Mesendoderm (in vitro differentiated cells): Measurements from ENCODE around the gene TMC3.

Experiments used
- DNase-seq: peaks from one replicate; pipeline ENCODE4 v3.0.0; 2013
- H2AK5ac ChIP-seq: 2 replicates; pipeline ENCODE4 v1.6.1; 2013; ENCODE audit warnings: low read length, inconsistent platforms
- H2BK120ac ChIP-seq: 2 replicates; pipeline ENCODE4 v1.6.1; 2013; ENCODE audit warnings: low read depth, mild to moderate bottlenecking, low read length, moderate library complexity, mixed read lengths
- H2BK15ac ChIP-seq: replicated peaks from 2 replicates; pipeline ENCODE4 v1.6.1; 2013; ENCODE audit warnings: low read depth, mild to moderate bottlenecking, moderate library complexity
- H2BK5ac ChIP-seq: 2 replicates; pipeline ENCODE4 v1.6.1; 2013; ENCODE audit warnings: low read length, inconsistent platforms
- H3K18ac ChIP-seq: 2 replicates; pipeline ENCODE4 v1.6.1; 2013; ENCODE audit warnings: mild to moderate bottlenecking, low read length, mixed read lengths
- H3K23ac ChIP-seq: one replicate; pipeline ENCODE4 v1.6.1; 2013; ENCODE audit warnings: low read length
- H3K27ac ChIP-seq: 2 replicates; pipeline ENCODE4 v1.5.1; 2013; ENCODE audit warnings: low read depth, mild to moderate bottlenecking, inconsistent platforms, low read length, moderate library complexity
- H3K27me3 ChIP-seq: 2 replicates; pipeline ENCODE4 v1.6.1; 2013; ENCODE audit warnings: low read length, control low read depth, mild to moderate bottlenecking, inconsistent platforms; ENCODE audit not compliant: insufficient read depth, poor library complexity
- H3K36me3 ChIP-seq: 2 replicates; pipeline ENCODE4 v1.6.1; 2013; ENCODE audit warnings: low read length, inconsistent platforms; ENCODE audit not compliant: control insufficient read depth, insufficient read depth
- H3K4ac ChIP-seq: one replicate; pipeline ENCODE4 v1.6.1; 2013; ENCODE audit warnings: low read depth, mild to moderate bottlenecking, low read length, moderate library complexity
- H3K4me1 ChIP-seq: 2 replicates; pipeline ENCODE4 v1.6.1; 2013; ENCODE audit warnings: low read depth, low read length, inconsistent platforms; ENCODE audit not compliant: control insufficient read depth
- H3K4me2 ChIP-seq: 2 replicates; pipeline ENCODE4 v1.6.1; 2013; ENCODE audit warnings: low read length
- H3K4me3 ChIP-seq: 2 replicates; pipeline ENCODE4 v1.5.1; 2013; ENCODE audit warnings: mild to moderate bottlenecking, low read length
- H3K56ac ChIP-seq: one replicate; pipeline ENCODE4 v1.6.1; 2013; ENCODE audit warnings: low read length
- H3K79me1 ChIP-seq: 2 replicates; pipeline ENCODE4 v1.6.1; 2013; ENCODE audit warnings: low read length, inconsistent platforms
- H3K79me2 ChIP-seq: 2 replicates; pipeline ENCODE4 v1.6.1; 2013; ENCODE audit warnings: mild to moderate bottlenecking, low read length; ENCODE audit not compliant: control insufficient read depth, insufficient read depth
- H3K9ac ChIP-seq: 2 replicates; pipeline ENCODE4 v1.6.1; 2013; ENCODE audit warnings: low read length, inconsistent platforms
- H4K5ac ChIP-seq: one replicate; pipeline ENCODE4 v1.6.1; 2013; ENCODE audit warnings: low read length
- H4K8ac ChIP-seq: one replicate; pipeline ENCODE4 v1.6.1; 2013; ENCODE audit warnings: low read depth, mild to moderate bottlenecking, control low read depth, low read length, moderate library complexity
- WGBS: extraction: QIAGEN DNeasy Blood & Tissue Kit; methylation state at CpG from one replicate; pipeline ENCODE4 v1.1.7; 2013; ENCODE audit warnings: low lambda C conversion rate, missing lambda C conversion rate; ENCODE audit not compliant: insufficient coverage; ENCODE audit errors: extremely low coverage; 5-methylcytosine and 5-hydroxymethylcytosine counted together

TMC3 gene

DNA sequence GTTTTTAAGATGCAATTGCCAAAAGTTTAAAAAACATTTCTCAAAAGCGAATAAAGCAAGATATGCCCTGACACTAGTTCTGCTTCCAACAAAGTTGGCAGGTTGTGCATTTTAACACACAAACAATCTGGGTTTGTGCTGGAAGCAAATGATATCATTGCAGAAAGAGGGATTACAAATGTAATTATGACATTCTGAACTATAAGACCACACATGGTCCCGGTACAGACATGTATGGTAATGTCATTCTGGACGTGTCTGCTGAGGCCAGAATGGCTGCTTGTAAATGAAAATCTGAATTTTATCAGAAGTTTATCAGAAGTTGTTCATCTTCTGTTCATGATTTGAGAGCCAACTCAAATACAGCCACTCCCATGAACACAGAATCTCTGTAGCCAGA, 10.7 kb downstream of the TMC3 start:
- Histone ChIP-seq H3K27me3 (no peaks in the 10 kb centered on the region), H4K8ac (no peak overlapping the region), H3K4ac (no peak overlapping the region), H3K36me3 (no peaks in the 10 kb centered on the region), H2BK5ac (no peak overlapping the region), H2BK15ac (no peak overlapping the region), H3K79me1 (no peaks in the 10 kb centered on the region), H2BK120ac (no peak overlapping the region), H3K27ac (no peak overlapping the region), H3K56ac (no peak overlapping the region), H4K5ac (no peak overlapping the region), H3K9ac (no peak overlapping the region), H3K18ac (no peak overlapping the region), H3K4me3 (no peak overlapping the region), H3K23ac (no peak overlapping the region), H2AK5ac (no peak overlapping the region), H3K79me2 (no peaks in the 10 kb centered on the region), H3K4me2 (no peak overlapping the region), H3K4me1 (no peaks in the 10 kb centered on the region)
- no CpG with 5 or more reads among the region's 3 CpGs for WGBS
- no peak for DNase-seq

DNA sequence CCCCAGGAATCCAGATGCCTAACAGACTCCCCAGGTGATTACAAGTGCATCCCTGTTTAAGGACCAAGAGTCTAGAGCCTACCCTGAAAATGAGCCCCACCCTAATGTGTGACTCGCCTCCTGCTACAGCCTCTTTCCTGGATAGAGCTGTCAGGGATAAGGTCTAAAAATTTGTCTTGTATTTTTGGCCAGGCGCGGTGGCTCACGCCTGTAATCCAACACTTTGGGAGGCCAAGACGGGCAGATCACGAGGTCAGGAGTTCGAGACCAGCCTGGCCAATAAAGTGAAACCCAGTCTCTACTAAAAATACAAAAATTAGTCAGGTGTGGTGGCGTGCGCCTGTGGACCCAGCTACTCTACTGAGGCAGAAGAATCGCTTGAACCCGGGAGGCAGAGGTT, 11.2 kb downstream of the TMC3 start:
- DNase-seq = no peak
- H3K18ac ChIP-seq = no peak overlapping the region
- H2BK120ac ChIP-seq = no peak overlapping the region
- no peak overlapping the region for H3K4me2 ChIP-seq
- H3K27me3 ChIP-seq = no peaks in the 10 kb centered on the region
- H2AK5ac ChIP-seq = no peak overlapping the region
- no peak overlapping the region for H3K4me3 ChIP-seq
- H3K27ac ChIP-seq = no peak overlapping the region
- H3K9ac ChIP-seq = no peak overlapping the region
- H3K4me1 ChIP-seq = no peaks in the 10 kb centered on the region
- H2BK5ac ChIP-seq = no peak overlapping the region
- H3K79me2 ChIP-seq = no peaks in the 10 kb centered on the region
- WGBS = no CpG with 5 or more reads among the region's 11 CpGs
- no peak overlapping the region for H4K8ac ChIP-seq
- H3K56ac ChIP-seq = no peak overlapping the region
- no peaks in the 10 kb centered on the region for H3K79me1 ChIP-seq
- H3K4ac ChIP-seq = no peak overlapping the region
- no peak overlapping the region for H4K5ac ChIP-seq
- H2BK15ac ChIP-seq = no peak overlapping the region
- H3K23ac ChIP-seq = no peak overlapping the region
- no peaks in the 10 kb centered on the region for H3K36me3 ChIP-seq

DNA sequence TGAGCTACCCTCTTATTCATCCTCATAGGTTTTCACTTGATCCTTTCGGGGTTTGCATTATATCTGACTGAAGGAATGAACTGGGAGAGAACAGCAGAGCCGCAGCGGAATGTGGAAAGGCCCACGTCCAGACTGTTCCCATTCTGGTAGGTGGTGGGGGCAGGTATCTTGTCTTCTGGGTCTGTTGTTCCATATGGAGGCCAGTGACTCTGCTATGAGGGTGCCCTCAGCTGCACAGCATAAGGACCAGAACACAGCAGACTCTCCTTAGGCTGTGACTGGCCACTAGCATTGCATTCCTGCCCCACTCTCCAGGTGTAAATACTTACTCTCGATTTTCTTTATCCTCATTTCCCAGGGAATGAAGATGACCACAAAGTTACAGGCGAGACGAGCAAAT, 12.1 kb downstream of the TMC3 start:
- Histone ChIP-seq H3K79me1 (no peaks in the 10 kb centered on the region), H3K4me1 (no peaks in the 10 kb centered on the region), H3K4me2 (no peak overlapping the region), H3K56ac (no peak overlapping the region), H2BK120ac (no peak overlapping the region), H3K9ac (no peak overlapping the region), H3K18ac (no peak overlapping the region), H3K4ac (no peak overlapping the region), H4K8ac (no peak overlapping the region), H4K5ac (no peak overlapping the region), H2BK5ac (no peak overlapping the region), H3K36me3 (no peaks in the 10 kb centered on the region), H2BK15ac (no peak overlapping the region), H3K4me3 (no peak overlapping the region), H3K79me2 (no peaks in the 10 kb centered on the region), H3K27ac (no peak overlapping the region), H2AK5ac (no peak overlapping the region), H3K27me3 (no peaks in the 10 kb centered on the region), H3K23ac (peak overlapping the region; percentile 75)
- no CpG with 5 or more reads among the region's 7 CpGs for WGBS
- DNase-seq = no peak

DNA sequence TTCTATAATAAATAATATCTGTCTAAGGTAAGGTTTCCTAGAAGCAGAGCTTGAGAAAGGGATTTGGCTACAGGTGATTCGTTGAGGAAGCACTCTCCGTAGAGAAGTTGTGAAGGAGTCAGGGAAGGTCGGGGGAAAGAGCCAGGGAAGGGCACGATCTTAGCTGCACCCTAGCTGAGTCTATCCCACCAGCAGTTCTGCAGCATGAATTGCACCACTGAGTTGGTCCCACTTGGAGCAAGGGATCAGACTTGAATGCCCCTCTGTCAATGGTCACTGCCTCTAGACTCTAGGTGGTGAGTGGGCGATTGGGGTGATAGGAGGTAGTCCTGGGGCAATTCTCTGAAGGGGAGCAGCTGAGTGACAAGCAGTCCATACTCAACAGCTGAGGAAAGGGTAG, 13.5 kb downstream of the TMC3 start:
- Histone ChIP-seq H3K9ac (no peak overlapping the region), H2AK5ac (no peak overlapping the region), H3K36me3 (no peaks in the 10 kb centered on the region), H2BK5ac (no peak overlapping the region), H3K18ac (no peak overlapping the region), H3K23ac (no peak overlapping the region), H2BK15ac (no peak overlapping the region), H4K8ac (no peak overlapping the region), H3K79me1 (no peaks in the 10 kb centered on the region), H3K4me3 (no peak overlapping the region), H4K5ac (no peak overlapping the region), H3K27ac (no peak overlapping the region), H3K4ac (no peak overlapping the region), H3K27me3 (no peaks in the 10 kb centered on the region), H3K56ac (no peak overlapping the region), H2BK120ac (no peak overlapping the region), H3K4me1 (no peaks in the 10 kb centered on the region), H3K79me2 (no peaks in the 10 kb centered on the region), H3K4me2 (no peak overlapping the region)
- no peak for DNase-seq
- WGBS = no CpG with 5 or more reads among the region's 5 CpGs

DNA sequence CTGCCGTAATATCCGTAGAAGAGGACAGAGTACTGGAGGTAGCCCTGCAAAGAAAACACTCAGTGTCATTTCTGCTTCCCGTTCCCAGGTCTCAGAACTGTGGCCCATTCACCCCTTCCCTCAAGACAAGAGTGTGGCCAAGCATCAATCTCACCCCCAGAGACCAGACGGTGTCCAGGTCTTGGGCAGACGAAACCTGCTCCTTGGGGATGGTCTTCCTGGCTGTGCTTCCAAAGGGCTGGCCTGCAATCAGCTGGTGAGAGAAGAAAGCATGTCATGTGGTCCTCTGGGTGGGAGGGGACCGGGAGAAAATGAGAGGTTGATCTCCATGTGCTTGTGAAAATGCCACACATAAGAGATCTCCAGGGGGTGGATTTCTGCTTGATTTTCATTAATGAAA, 15.8 kb downstream of the TMC3 start:
- H3K79me2 ChIP-seq = no peaks in the 10 kb centered on the region
- no peak overlapping the region for H3K23ac ChIP-seq
- H3K56ac ChIP-seq = no peak overlapping the region
- H2BK120ac ChIP-seq = no peak overlapping the region
- H4K5ac ChIP-seq = no peak overlapping the region
- no peak overlapping the region for H3K9ac ChIP-seq
- H3K27ac ChIP-seq = no peak overlapping the region
- H2BK15ac ChIP-seq = no peak overlapping the region
- H4K8ac ChIP-seq = no peak overlapping the region
- H3K4me3 ChIP-seq = no peak overlapping the region
- WGBS = no CpG with 5 or more reads among the region's 6 CpGs
- H2AK5ac ChIP-seq = no peak overlapping the region
- H3K4ac ChIP-seq = no peak overlapping the region
- H3K4me1 ChIP-seq = no peaks in the 10 kb centered on the region
- no peaks in the 10 kb centered on the region for H3K79me1 ChIP-seq
- no peaks in the 10 kb centered on the region for H3K27me3 ChIP-seq
- H3K4me2 ChIP-seq = no peak overlapping the region
- no peaks in the 10 kb centered on the region for H3K36me3 ChIP-seq
- no peak overlapping the region for H2BK5ac ChIP-seq
- no peak overlapping the region for H3K18ac ChIP-seq
- DNase-seq = no peak

DNA sequence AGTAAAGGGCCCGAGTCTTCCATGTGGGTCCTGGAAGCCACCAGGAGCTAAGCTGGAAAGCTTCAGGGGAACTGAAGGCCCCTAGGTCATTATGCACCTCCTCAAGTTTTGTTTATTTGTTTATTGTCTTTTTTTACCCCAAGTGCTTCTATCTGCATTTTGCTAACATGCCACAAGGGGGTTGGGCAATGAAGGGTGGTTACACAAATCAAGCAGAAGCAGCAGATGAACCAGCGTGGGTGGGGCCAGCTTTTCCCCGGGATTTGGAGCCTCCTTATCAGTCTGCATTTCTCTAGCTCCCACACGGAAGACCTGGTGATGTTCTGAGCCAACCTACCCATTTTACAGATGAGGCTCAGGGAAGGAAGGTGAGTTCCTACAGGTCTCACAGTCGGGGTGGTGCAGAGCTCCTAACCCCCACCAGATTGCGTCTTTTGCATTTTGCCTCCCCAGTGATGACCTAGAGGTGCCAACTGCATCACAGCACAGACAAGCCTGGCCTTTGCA, 16.8 kb downstream of the TMC3 start:
- Histone ChIP-seq H3K9ac (no peak overlapping the region), H4K8ac (no peak overlapping the region), H2BK5ac (no peak overlapping the region), H2BK15ac (no peak overlapping the region), H3K4me1 (no peaks in the 10 kb centered on the region), H3K4me3 (no peak overlapping the region), H2AK5ac (no peak overlapping the region), H3K4me2 (no peak overlapping the region), H3K27me3 (no peaks in the 10 kb centered on the region), H4K5ac (no peak overlapping the region), H2BK120ac (no peak overlapping the region), H3K79me1 (no peaks in the 10 kb centered on the region), H3K36me3 (no peaks in the 10 kb centered on the region), H3K79me2 (no peaks in the 10 kb centered on the region), H3K23ac (no peak overlapping the region), H3K4ac (no peak overlapping the region), H3K27ac (no peak overlapping the region), H3K18ac (no peak overlapping the region), H3K56ac (no peak overlapping the region)
- WGBS = no CpG with 5 or more reads among the region's 6 CpGs
- DNase-seq = peak; percentile 52
